GM08714 (cell line): Measurements from ENCODE around the gene CXXC4.
A peak's percentile ranks its signal among the peaks of the same experiment; 100 is the strongest.

Experiments used
- H3K4me3 ChIP-seq: fragments of 200-500 bp; sonication (Bioruptor generic); 2 replicates; pipeline ENCODE4 v1.5.1; 2014; ENCODE audit warnings: mild to moderate bottlenecking, low read length, inconsistent platforms
- ZNF274 ChIP-seq: IDR thresholded peaks from 2 replicates; pipeline ENCODE4 v1.6.1; 2012; ENCODE audit warnings: mild to moderate bottlenecking, low read depth, low read length

CXXC4 gene

DNA sequence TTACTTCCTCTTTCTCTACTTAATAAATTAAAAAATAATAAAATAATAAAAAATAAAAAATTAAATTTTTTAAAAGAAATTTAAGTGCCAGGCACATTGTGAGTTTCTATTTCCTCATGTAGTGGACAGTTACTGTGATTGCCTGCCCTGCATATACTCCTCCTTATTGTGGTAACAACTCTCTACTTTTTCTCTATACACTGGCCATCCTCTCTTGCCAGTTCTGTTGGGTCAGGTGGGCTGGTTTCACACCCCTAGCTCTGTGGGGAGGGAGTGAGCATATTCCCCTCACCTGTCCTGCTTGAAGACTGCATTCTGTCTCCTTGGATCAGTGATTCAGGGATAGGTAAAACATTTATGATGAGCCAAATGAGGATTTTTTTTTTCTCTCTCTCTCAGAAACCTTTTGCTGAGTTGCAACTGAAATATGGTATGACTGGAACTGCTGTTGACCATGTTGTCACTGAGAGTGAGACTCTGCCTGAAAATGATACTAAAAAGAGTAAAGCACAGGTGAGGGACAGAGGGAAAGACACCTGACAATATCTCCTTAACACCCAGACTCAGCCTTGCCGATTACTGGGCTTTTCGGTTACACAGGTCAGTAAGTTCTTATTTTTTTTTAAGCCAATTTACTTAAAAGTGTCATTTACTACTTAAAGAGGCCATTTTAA lies 37.2 kb downstream of the CXXC4 start:
- H3K4me3 ChIP-seq, result no peak overlapping the region
- TF ChIP-seq ZNF274, result no peak

DNA sequence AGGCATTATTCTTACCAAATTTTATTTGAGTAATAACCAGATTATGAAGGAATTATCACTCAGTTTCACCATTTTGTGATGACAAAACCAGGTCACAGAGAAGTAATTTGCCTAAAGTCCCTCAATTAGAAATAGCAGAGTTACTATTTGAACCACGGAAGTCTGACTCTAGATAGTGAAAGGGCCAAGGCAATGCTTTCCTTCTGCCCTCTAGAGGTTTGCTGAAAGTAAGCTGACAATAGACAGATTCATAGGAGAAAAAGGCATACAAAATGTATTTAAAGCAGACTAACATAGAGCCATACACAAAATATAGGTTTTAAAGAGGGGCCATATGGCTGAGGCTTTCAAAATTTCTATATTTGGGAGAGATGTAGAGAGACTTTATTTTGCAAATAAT lies 43.1 kb downstream of the CXXC4 start:
- H3K4me3 ChIP-seq, result no peak overlapping the region
- TF ChIP-seq ZNF274, result no peak

DNA sequence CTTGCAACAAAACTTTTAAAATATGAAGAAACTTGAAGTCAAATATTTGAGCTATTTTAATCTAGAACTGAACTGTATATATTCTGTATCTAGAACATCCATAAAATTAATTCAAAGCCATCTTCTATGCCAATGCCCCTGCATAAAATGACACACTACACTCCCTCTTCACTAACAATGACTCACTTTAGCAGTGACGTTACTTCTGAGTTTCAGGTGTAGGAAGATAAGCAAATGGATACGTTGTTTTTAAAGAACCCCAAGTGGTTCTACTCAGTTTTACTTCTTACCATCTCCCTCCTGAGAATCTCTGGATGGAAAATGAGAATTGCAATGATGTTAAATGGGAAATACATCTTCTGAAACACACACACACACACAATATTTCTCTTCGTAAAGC lies 45.2 kb downstream of the CXXC4 start:
- TF ChIP-seq ZNF274, result no peak
- H3K4me3 ChIP-seq, result no peak overlapping the region

DNA sequence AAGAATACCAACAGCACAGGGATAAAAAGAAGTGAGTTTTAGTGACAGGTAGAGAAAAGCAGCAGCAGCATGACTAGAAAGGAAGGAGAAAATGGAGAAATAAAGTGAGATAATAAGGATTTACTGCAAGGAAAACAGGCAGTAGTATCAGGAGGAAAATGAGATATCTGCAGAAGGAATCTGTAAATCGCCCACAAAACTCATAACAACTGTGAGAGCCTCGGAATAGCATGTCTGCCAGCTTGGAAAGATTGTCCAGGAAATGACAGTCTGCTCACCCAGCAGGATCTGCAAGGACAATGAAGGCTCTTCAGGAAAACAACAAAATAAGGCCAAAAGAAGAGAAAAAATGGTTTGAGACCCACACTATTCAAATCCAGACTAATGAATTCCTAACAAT lies 47.4 kb downstream of the CXXC4 start:
- TF ChIP-seq ZNF274, result no peak
- H3K4me3 ChIP-seq, result no peak overlapping the region

DNA sequence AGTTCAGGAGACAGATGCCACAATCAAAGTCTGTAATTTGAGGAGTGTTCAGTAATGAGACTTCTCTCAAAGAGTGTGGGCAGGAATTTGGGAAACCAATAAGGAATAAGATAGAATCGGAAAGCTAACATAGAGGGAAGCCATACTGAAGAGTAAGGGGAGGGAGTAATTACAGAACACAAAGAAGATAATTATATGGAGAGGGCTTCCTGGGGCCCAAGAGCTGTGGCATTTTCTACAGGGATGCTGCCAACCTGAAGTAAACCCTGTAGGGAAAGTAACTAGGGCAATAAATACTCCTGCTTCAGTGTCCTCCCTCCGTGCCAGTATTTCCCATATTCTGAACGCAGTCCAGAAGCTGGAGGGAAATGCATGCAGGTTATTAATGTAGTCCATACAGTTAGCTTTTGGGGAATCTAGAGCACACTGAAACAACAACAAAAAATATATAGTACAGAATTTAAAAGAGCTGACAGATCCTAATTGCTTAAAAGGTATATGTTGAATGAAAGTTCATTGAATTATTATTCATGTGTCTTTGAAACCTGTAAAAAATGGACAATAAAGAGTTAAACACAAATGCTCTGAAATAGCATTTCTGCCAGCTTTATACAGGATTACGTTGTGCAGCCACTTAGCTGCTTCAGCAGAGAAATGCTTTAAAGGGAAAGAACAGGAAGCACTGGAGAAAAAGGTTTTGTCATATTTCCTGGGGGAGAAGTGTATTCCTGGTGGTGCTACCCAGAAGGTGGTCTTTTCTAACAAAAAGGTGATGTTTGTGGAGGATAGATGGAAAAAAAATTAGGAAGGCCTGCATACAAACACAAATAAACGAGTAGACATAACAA lies 48.0 kb downstream of the CXXC4 start:
- no peak for TF ChIP-seq ZNF274
- H3K4me3 ChIP-seq, result no peak overlapping the region

DNA sequence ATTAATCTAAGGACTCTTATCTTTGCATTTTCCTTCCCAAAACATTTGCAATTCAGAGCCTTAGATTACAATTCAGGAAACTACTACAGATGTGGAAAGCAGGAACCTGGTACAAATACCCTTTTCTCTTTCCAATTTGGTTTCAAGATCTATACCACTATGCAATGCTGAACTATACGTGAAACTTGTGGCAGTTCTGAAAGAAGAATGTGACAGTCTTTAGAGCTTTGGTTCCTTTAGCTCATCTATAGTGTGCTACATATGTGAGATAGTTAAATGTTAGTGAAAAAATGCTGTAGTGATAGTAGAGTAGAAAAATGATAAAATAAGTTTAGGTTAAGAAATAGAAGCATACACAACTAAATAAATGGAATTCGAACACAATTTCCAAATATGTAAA lies 50.0 kb downstream of the CXXC4 start:
- H3K4me3 ChIP-seq, result no peak overlapping the region
- TF ChIP-seq ZNF274, result no peak

DNA sequence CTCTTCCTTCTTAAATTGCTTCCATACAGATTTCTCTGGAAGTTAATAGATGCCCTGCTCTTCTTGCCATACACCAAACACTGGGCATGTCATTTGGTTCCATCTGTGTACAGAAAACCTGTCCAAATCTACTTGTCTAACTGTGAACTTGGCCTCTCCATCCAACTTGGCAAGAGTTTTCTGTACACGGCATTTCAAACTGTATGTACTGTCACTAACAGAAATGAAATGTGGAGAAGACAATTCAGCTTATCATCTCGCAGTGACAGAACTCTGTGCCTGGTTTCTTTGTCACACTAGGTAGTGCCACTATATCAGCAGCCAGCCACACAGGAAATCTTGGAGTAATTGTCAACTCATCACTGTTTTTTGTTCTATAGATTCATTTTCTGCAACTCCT lies 58.2 kb downstream of the CXXC4 start:
- H3K4me3 ChIP-seq, result no peak overlapping the region

DNA sequence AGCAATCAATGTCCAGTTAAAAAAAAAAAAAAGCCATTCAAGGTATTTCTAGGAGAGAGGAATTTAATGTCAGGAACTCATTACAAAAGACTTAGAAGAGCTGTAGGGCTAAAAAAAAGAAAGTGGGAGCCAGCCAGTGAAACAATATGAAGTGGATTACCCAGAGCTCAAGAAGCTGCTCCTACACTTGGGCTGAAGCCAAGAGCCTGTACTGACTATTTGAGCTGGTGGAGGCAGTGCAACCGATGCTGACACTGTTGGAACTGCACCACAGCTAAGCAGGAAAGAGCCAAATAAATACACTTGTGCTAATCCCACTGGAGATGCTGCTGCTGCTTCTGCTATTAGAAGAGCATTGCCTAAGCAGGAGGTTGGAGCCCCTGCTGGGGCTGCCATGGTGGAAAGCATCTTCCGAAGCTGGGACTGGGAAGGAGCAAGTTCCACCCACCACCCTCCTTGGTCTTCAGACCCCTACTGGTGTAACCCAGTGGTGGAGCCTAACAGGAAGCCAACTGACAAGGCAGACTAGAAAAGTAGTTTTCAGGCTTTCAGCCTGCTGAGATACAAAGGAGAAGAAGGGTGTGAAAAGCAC lies 65.4 kb downstream of the CXXC4 start:
- no peak for TF ChIP-seq ZNF274
- no peak overlapping the region for H3K4me3 ChIP-seq

More for the DNA sequence above, 58.2 kb downstream of the CXXC4 start:
- no peak for TF ChIP-seq ZNF274

DNA sequence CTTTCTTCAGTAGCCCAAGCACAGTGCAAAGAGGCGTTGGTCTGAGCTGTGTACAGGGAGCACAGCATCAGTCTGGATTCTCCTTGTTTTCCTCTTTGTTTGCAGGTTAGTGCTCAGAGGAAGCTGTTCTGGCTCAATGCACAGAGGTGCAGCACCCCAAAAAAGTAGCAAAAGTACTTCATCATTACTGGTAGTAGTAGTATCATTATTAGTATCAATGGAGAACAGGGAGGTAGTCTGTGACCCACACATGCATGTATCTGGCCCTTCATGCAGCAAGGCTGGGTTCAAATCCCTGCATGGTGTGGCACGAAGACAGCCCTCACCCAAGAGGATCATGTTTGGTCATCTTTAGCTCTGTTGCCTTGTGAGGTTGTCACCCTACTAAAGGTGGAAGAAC lies 68.7 kb downstream of the CXXC4 start:
- no peak overlapping the region for H3K4me3 ChIP-seq
- TF ChIP-seq ZNF274, result no peak

DNA sequence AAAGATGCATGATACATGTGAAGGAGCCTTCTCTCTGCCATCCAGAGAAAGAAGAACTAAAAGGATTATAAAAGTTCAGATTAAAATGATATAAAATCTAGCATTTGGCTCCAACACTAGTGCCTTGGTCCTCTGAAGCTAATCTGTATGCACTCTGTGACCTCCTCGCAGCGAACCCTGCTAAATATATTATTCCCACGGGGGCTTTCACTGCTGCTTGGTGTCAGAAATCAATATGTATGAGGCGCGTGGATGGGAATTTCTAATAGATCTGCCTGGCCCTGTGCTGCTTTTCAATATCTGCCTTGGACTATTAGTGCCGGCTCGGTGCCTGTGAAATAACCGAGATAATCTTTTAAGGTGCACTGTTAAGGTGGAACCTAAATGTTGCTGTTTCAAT lies 69.7 kb downstream of the CXXC4 start:
- no peak for TF ChIP-seq ZNF274
- H3K4me3 ChIP-seq, result no peak overlapping the region; the same call in 1 of the 2 replicates

DNA sequence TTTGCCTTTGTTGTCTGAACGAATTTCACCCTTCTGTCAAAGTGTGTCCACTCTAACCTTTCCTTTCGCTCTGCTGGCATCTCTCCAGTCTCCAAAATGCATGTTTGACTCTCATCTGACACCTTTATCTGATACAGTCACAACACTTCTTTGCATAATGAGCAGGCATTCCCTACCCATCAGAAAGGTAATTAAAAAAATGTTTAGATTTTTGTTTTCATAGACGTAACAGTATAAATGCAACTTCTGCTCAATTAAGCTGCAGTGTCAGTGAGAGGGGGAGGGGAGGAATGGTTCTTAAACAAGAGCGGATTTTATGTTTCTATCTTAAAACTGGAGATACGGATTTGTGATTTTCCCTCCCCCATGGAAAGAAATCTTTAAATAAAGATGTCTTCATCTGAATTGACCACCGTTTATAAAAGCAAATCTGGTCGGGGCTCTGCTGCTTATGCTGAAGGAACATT lies 70.2 kb downstream of the CXXC4 start:
- H3K4me3 ChIP-seq, result peak overlapping the region; percentile 8; the same call in 1 of the 2 replicates
- no peak for TF ChIP-seq ZNF274

DNA sequence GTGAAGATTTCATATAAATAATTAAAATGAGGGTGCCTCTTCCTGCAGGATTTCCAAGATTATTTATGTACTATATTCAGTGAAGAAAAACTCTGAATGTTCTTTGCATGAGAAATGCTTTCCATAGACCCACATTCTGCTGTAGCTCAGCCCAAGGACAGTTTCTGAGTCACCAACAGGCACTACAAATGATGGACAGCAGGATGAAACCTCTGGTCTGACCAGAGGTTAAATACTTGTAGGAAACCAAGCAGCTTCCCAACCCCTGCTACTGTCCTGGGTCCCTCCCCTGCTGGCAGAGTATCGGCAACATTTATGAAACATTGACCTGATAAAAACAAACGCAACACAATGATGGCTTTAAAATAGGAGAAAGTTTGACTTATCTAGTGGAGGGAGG lies 73.1 kb downstream of the CXXC4 start:
- H3K4me3 ChIP-seq, result no peak overlapping the region
- no peak for TF ChIP-seq ZNF274

DNA sequence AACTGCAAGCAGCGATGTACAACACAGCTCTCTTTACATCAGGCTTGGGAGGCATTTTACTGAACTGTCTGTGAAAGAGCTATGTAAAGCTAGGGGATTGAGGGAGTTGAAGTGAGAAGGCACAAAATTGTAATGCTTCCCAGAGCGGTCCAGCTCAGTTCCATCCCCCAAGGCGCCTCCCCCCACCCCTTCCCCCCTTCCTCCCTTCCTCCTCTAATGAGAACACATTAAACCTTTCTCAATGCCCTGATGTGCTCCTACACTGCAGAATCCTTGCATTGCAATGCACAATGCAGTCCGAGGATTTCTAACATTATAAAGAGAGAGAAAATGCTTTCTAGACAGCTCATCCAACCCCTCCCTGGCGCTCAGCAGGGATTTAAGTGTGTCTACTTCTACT lies 73.9 kb downstream of the CXXC4 start:
- H3K4me3 ChIP-seq, result no peak overlapping the region
- TF ChIP-seq ZNF274, result no peak
